ENCODE data around the gene SPATS1.

Gene SPATS1

DNA sequence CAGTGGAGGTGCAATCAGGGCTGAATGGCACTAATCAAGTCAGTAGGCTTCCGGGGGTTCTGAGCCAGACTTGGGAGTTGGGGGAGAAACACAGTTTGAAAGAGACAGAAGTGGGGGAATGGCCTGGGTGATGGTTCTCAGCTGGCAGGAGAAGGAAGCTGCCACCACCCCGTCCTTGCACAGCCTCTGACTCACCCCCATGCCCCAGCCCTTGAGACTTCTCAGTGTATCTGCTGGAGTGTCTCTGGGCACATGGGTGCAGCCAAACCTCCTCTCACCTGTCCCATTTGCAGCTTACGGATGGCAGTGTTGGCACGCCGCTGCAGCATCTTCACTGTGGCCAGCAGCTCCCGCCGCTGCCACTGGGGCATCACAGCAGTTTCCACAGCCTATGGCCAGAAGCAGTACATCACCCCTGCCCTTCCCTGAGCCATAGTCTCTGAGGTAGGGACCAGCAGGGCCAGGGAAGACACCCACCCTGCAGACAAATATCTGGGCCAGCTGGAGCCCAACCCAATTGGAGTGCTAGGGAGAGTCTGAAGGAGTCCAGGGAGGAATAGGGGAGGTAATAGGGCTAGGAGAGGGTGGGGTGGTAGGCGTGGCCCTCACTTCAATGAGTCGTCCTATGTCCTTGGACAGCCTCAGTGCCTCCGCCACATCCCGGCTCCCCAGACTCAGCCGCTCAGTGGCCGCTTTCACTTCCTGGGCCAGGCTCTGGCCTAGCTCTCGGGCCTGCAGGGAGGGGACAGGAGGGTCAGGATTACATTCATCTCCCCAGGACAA is 40.5 kb upstream of the SPATS1 start:
- H3K4me1 ChIP-seq (ENCODE audit: control insufficient read depth, insufficient read depth, low read length, poor library complexity, severe bottlenecking) = peaks cover 6% of the 10 kb centered on the region
- 93 to 94% methylated on average over 10 to 12 of the region's 14 CpGs for WGBS, 2 experiments (ENCODE audit: insufficient coverage in 2 of 2)
- H3K9me3 ChIP-seq (ENCODE audit: control insufficient read depth, low read length) = no peaks in the 10 kb centered on the region
- H3K36me3 ChIP-seq (ENCODE audit: control insufficient read depth, insufficient read depth, low read length) = peaks cover 73% of the 10 kb centered on the region
- H3K27ac ChIP-seq (ENCODE audit: low read depth, low read length, severe bottlenecking) = no peak overlapping the region
- no peak overlapping the region for H3K4me3 ChIP-seq (ENCODE audit: extremely low read depth, insufficient read depth, low read length, poor library complexity, severe bottlenecking)

DNA sequence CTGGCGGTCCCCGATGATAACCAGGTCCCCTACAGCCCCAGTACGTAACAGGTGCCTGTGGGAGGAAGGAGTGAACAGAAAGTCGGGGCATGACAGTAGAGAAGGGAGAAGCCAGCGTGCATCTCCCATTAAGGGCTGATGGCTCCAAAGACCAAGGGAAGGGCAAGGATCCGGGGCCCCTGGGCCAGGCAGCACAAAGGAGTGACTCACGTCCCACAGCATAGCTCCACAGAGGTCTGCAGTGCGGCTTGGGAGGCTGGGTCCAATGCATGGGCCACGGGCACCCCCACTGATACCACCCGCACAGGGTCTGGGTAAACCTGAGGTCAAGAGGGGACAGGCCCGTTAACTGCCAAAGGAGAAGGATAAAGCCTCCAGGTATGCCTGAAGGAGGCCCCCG is 39.6 kb upstream of the SPATS1 start:
- no peaks in the 10 kb centered on the region for H3K4me1 ChIP-seq (ENCODE audit: control insufficient read depth, insufficient read depth, low read length, poor library complexity, severe bottlenecking)
- no peak overlapping the region for H3K4me3 ChIP-seq (ENCODE audit: extremely low read depth, insufficient read depth, low read length, poor library complexity, severe bottlenecking)
- 87 to 89% methylated on average over 9 to 10 of the region's 12 CpGs for WGBS, 2 experiments (ENCODE audit: insufficient coverage in 2 of 2)
- peaks cover 78% of the 10 kb centered on the region for H3K36me3 ChIP-seq (ENCODE audit: control insufficient read depth, insufficient read depth, low read length)
- no peaks in the 10 kb centered on the region for H3K9me3 ChIP-seq (ENCODE audit: control insufficient read depth, low read length)
- H3K27ac ChIP-seq (ENCODE audit: low read depth, low read length, severe bottlenecking) = no peak overlapping the region

DNA sequence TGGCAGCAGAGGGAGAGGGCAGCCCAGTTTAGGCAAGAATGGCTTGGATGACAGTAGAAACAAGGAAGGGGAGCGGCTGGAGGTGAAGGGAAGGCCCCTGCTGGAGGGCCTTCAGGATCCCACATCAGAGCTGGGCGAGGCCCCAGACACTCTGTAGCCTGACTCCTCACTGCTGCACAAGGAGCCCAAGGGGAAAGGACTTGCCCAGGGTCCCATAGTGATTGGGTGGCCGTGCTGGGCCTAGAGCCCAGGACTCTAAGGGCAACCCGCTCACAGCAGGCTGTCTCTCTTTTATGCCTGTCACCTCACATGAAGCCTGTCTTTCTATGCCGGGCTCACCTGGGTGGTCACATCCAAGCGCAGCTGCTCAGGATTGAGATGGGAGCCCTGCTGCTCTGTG is 38.6 kb upstream of the SPATS1 start:
- Histone ChIP-seq H3K4me1 (ENCODE audit: control insufficient read depth, insufficient read depth, low read length, poor library complexity, severe bottlenecking) (no peaks in the 10 kb centered on the region), H3K27ac (ENCODE audit: low read depth, low read length, severe bottlenecking) (no peak overlapping the region), H3K4me3 (ENCODE audit: extremely low read depth, insufficient read depth, low read length, poor library complexity, severe bottlenecking) (no peak overlapping the region), H3K36me3 (ENCODE audit: control insufficient read depth, insufficient read depth, low read length) (peaks cover 86% of the 10 kb centered on the region), H3K9me3 (ENCODE audit: control insufficient read depth, low read length) (no peaks in the 10 kb centered on the region)
- 93 to 99% methylated on average over 3 to 6 of the region's 6 CpGs for WGBS, 2 experiments (ENCODE audit: insufficient coverage in 2 of 2)

DNA sequence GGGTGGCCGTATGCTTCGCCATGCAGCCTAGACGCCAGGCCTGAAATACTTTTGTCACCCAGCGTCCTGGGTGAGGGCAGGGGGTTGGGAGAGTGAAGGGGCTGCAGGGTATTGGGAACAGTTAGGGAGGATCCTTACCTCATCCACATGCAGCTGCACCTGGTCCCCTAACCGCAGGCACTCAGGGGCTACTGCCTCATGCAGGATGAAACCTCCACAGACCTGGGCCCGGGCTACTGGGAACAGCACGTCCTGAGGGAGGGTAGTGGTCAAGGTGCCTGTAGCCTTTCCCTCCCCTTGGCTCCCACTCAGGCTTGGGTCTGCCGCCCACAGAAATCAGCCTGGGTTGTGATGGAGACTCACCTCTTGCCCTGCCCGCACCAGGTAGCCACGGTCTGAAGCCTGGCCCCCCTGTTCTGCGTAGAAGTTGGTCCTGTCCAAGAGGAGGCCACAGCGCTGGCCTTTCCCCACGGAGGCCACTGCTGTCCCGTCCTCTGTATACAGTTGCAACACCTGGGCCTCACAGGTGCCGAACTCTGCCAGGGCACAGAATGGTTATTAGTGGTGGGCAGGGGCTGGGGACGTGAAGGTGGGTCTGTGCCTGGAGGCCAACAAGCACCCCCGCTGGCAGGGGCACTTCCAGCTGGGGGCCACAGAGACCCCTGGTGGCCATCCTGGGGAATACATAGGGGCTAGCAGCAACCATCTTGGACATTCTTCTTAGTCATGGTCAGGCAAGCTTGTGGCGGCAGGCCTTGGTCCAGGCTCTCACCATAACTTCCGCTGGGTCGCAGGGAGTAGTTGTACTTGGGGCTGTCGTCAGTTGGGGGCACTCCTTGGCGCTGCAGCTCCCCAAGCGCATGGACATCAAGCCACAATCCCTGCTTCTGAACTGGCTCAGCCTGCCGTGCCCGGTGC is 37.9 kb upstream of the SPATS1 start:
- 87 to 91% methylated on average over 17 to 21 of the region's 25 CpGs for WGBS, 2 experiments (ENCODE audit: insufficient coverage in 2 of 2)
- no peaks in the 10 kb centered on the region for H3K4me1 ChIP-seq (ENCODE audit: control insufficient read depth, insufficient read depth, low read length, poor library complexity, severe bottlenecking)
- H3K36me3 ChIP-seq (ENCODE audit: control insufficient read depth, insufficient read depth, low read length) = peaks cover 90% of the 10 kb centered on the region
- H3K27ac ChIP-seq (ENCODE audit: low read depth, low read length, severe bottlenecking) = no peak overlapping the region
- no peak overlapping the region for H3K4me3 ChIP-seq (ENCODE audit: extremely low read depth, insufficient read depth, low read length, poor library complexity, severe bottlenecking)
- no peaks in the 10 kb centered on the region for H3K9me3 ChIP-seq (ENCODE audit: control insufficient read depth, low read length)

DNA sequence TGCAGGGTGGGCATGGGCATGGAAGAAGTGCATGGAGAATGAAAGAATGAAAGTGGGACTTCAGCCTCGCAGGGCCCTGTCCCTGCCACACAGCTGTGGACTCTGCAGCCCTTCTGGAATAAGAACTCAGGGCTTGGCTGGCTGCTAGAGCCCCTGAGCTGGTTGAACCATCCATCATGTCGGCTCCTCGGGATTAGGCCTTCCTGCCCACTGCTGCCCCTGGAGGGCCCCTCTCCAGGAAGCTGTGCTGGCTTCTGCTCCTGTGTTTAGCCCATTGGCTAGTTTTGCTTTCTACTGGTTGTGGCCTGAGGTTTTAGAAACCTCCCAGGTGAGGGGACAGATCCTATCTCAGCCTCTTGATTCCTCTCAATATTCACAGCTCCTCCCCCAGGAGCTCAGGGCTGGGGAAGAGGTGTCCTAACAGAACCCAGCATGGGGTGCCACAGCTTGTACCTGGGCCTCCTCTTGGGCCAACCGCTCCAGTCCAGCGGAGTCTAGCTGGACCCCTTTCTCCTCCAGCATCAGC is 37.2 kb upstream of the SPATS1 start:
- 94 to 96% methylated on average over 3 to 5 of the region's 5 CpGs for WGBS, 2 experiments (ENCODE audit: insufficient coverage in 2 of 2)
- Histone ChIP-seq H3K9me3 (ENCODE audit: control insufficient read depth, low read length) (no peaks in the 10 kb centered on the region), H3K4me3 (ENCODE audit: extremely low read depth, insufficient read depth, low read length, poor library complexity, severe bottlenecking) (no peak overlapping the region), H3K27ac (ENCODE audit: low read depth, low read length, severe bottlenecking) (peak overlapping the region; percentile 16), H3K4me1 (ENCODE audit: control insufficient read depth, insufficient read depth, low read length, poor library complexity, severe bottlenecking) (no peaks in the 10 kb centered on the region), H3K36me3 (ENCODE audit: control insufficient read depth, insufficient read depth, low read length) (peaks cover 90% of the 10 kb centered on the region)

GRCh38 chr6:44306710-44307109 is 35.7 kb upstream of the SPATS1 start:
- WGBS, 2 experiments (ENCODE audit: insufficient coverage in 2 of 2) = 85 to 100% methylated on average over 2 to 3 of the region's 8 CpGs
- no peaks in the 10 kb centered on the region for H3K9me3 ChIP-seq (ENCODE audit: control insufficient read depth, low read length)
- H3K36me3 ChIP-seq (ENCODE audit: control insufficient read depth, insufficient read depth, low read length) = peaks cover 90% of the 10 kb centered on the region
- H3K4me3 ChIP-seq (ENCODE audit: extremely low read depth, insufficient read depth, low read length, poor library complexity, severe bottlenecking) = no peak overlapping the region
- H3K27ac ChIP-seq (ENCODE audit: low read depth, low read length, severe bottlenecking) = no peak overlapping the region
- no peaks in the 10 kb centered on the region for H3K4me1 ChIP-seq (ENCODE audit: control insufficient read depth, insufficient read depth, low read length, poor library complexity, severe bottlenecking)

- Histone ChIP-seq H3K36me3 (ENCODE audit: control insufficient read depth, insufficient read depth, low read length) (peaks cover 90% of the 10 kb centered on the region), H3K4me3 (ENCODE audit: extremely low read depth, insufficient read depth, low read length, poor library complexity, severe bottlenecking) (no peak overlapping the region), H3K9me3 (ENCODE audit: control insufficient read depth, low read length) (no peaks in the 10 kb centered on the region), H3K27ac (ENCODE audit: low read depth, low read length, severe bottlenecking) (no peak overlapping the region), H3K4me1 (ENCODE audit: control insufficient read depth, insufficient read depth, low read length, poor library complexity, severe bottlenecking) (no peaks in the 10 kb centered on the region)
- WGBS, 2 experiments (ENCODE audit: insufficient coverage in 2 of 2) = 84 to 96% methylated on average over 8 to 9 of the region's 10 CpGs
These were observed 35.2 kb upstream of the SPATS1 start for GRCh38 chr6:44307217-44307616.

DNA sequence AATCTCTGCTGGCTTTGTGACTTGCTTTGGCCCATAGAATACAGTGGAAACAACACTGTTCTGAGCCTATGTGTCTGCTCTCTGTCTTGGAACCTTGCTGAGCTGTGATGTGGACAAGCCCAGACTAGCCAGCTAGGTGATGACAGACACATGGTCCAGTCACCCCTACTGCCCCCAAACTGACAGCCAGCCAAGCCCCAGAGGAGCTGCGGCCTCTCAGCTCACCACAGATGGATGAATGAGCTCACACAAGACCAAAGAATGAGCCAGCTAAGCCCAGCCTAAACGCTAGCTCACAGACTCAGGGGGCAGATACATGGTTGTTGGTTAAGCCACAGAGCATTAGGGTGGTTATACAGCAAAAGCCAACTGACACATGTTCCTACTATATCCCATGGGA is 33.4 kb upstream of the SPATS1 start:
- no peaks in the 10 kb centered on the region for H3K9me3 ChIP-seq (ENCODE audit: control insufficient read depth, low read length)
- no peaks in the 10 kb centered on the region for H3K4me1 ChIP-seq (ENCODE audit: control insufficient read depth, insufficient read depth, low read length, poor library complexity, severe bottlenecking)
- no peak overlapping the region for H3K27ac ChIP-seq (ENCODE audit: low read depth, low read length, severe bottlenecking)
- H3K4me3 ChIP-seq (ENCODE audit: extremely low read depth, insufficient read depth, low read length, poor library complexity, severe bottlenecking) = no peak overlapping the region
- peaks cover 71% of the 10 kb centered on the region for H3K36me3 ChIP-seq (ENCODE audit: control insufficient read depth, insufficient read depth, low read length)
- WGBS, 2 experiments (ENCODE audit: insufficient coverage in 2 of 2) = 100% methylated on average over 2 of the region's 2 CpGs

GRCh38 chr6:44309631-44310030 is 32.8 kb upstream of the SPATS1 start:
- H3K36me3 ChIP-seq (ENCODE audit: control insufficient read depth, insufficient read depth, low read length) = peaks cover 66% of the 10 kb centered on the region
- no peaks in the 10 kb centered on the region for H3K9me3 ChIP-seq (ENCODE audit: control insufficient read depth, low read length)
- H3K4me3 ChIP-seq (ENCODE audit: extremely low read depth, insufficient read depth, low read length, poor library complexity, severe bottlenecking) = no peak overlapping the region
- no peak overlapping the region for H3K27ac ChIP-seq (ENCODE audit: low read depth, low read length, severe bottlenecking)
- no peaks in the 10 kb centered on the region for H3K4me1 ChIP-seq (ENCODE audit: control insufficient read depth, insufficient read depth, low read length, poor library complexity, severe bottlenecking)

- Histone ChIP-seq H3K27ac (ENCODE audit: low read depth, low read length, severe bottlenecking) (no peak overlapping the region), H3K4me3 (ENCODE audit: extremely low read depth, insufficient read depth, low read length, poor library complexity, severe bottlenecking) (no peak overlapping the region), H3K9me3 (ENCODE audit: control insufficient read depth, low read length) (no peaks in the 10 kb centered on the region), H3K4me1 (ENCODE audit: control insufficient read depth, insufficient read depth, low read length, poor library complexity, severe bottlenecking) (no peaks in the 10 kb centered on the region), H3K36me3 (ENCODE audit: control insufficient read depth, insufficient read depth, low read length) (peaks cover 63% of the 10 kb centered on the region)
- 100% methylated on average over 1 to 3 of the region's 3 CpGs for WGBS, 2 experiments (ENCODE audit: insufficient coverage in 2 of 2)
These were observed 32.2 kb upstream of the SPATS1 start for GRCh38 chr6:44310241-44310640.

All from mesodermal cell (in vitro differentiated cells).